HepG2 (cell line): Measurements from ENCODE around the gene PTAR1.

Source experiments
- EZH2 ChIP-seq: conservative IDR thresholded peaks from 2 replicates; pipeline ENCODE4 v1.6.1; 2012; ENCODE audit warnings: mild to moderate bottlenecking, low read depth, low read length, moderate library complexity
- KDM1A ChIP-seq: IDR thresholded peaks from 2 replicates; pipeline ENCODE4 v1.6.1; 2016; ENCODE audit warnings: missing compliant biosample characterization
- PATZ1 ChIP-seq: sonication (generic); formaldehyde crosslinking; IDR thresholded peaks from 2 replicates; pipeline ENCODE4 v1.4.0; 2020; ENCODE audit warnings: missing genetic modification reagents
- POLR2AphosphoS5 ChIP-seq: IDR thresholded peaks from 2 replicates; pipeline ENCODE4 v1.6.1; 2012; ENCODE audit warnings: low read depth, low read length
- RFX5 ChIP-seq: IDR thresholded peaks from 2 replicates; pipeline ENCODE4 v1.6.1; 2011; ENCODE audit warnings: low read depth, low read length, improper control_type of control experiment
- RNF2 ChIP-seq: fragments of 450-650 bp; conservative IDR thresholded peaks from 2 replicates; pipeline ENCODE4 v1.6.1; 2016; ENCODE audit warnings: low read depth
- TAF1 ChIP-seq: sonication (generic); formaldehyde crosslinking; IDR thresholded peaks from 2 replicates; pipeline ENCODE4 v1.4.0; 2020; ENCODE audit warnings: missing genetic modification reagents
- ZSCAN20 ChIP-seq: sonication (generic); formaldehyde crosslinking; IDR thresholded peaks from 2 replicates; pipeline ENCODE4 v1.4.0; 2020; ENCODE audit warnings: missing genetic modification reagents, mild to moderate bottlenecking, borderline replicate concordance

DNA sequence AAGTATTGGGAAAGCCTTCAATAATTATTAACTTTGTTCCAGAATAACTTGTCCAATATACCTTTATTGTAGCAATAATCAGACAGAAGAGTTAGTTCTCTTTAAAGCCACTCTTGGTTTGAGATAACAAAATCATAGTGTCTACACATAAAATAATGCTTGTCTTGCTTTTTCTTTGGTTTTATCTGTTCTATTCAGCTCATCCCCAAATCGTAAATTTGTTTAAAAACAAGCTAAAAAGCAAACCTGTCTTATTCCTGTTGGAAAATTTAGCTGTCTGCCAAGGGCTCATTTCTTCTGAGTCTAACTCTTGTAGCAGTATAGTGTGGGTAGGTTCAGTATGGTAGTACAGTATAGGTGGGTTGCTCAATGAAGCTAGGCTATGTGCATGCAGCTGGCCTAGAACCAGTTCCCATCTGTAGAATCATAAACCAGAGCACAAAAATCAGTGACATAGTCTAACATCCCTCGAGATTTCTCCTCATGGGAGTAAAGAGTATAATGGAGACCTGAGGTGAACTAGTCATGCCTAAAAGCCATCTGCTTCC, 69.7 kb downstream of the PTAR1 start:
- TF ChIP-seq RNF2 (no peak), EZH2 (no peak), ZSCAN20 (CRISPR knock-in tag) (no peak), PATZ1 (CRISPR knock-in tag) (no peak), POLR2AphosphoS5 (no peak), RFX5 (no peak), KDM1A (CRISPR knock-in tag) (no peak), TAF1 (CRISPR knock-in tag) (no peak)
